DMS153 (cell line): ENCODE measurements around the gene MT1B.
"Not testable (repeated sequence)": the region's sequence is repeated elsewhere in the genome, so short reads cannot be mapped to it uniquely, and the experiment has no call there.

ENCODE experiments used
- DNase-seq: peaks from one replicate; lab custom pipeline; 2025; lab: John Stamatoyannopoulos, UW

Gene MT1B

GRCh38 chr16:56620339-56620897, 31.3 kb upstream of the MT1B start:
- DNase-seq, result no peak

GRCh38 chr16:56621665-56622445, 29.8 kb upstream of the MT1B start:
- not testable (repeated sequence) for DNase-seq

DNA sequence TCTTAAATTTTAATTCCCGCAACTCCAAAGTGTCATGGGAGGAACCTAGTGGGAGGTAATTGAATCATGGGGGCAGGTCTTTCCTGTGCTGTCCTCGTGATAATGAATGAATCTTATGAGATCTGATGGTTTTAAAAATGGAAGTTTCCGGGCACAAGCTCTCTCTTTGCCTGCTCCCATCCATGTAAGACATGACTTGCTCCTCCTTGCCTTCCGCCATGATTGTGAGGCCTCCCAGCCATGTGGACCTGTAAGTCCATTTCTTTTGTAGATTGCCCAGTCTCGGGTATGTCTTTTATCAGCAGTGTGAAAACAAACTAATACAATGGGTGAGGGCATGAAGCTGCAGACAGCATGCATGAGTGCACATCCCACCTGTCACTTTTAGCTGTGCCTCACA, 28.5 kb upstream of the MT1B start:
- DNase-seq, result not testable (repeated sequence)

DNA sequence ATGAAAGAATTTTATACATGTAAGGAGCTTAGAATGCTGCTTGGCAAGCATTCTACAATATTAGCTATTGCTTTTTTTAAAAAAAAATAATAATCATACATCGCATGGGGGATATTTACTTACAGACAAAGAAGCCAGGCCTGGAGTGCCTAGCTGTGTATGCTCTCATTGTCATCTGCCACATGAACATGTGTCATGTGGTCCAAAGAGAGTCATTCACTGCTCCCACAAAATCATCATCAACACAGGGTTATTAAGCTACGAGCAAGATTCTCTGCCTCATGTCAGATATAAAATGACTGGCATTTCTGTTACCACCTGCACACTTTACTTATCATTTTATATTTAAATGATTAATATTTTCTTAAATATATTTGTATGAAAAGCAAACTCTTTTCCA, 28.0 kb upstream of the MT1B start:
- no peak for DNase-seq

- DNase-seq, result peak; percentile 42
These were observed 26.3 kb upstream of the MT1B start, which contains the start of gene MT1E for GRCh38 chr16:56625140-56625942. Gene MT1E, plus strand, starts transcription at chr16:56625781. Its CDS starts 71 bp downstream, at chr16:56625852.

GRCh38 chr16:56625943-56626654, 25.6 kb upstream of the MT1B start:
- DNase-seq, result no peak

GRCh38 chr16:56626685-56627084, 25.0 kb upstream of the MT1B start:
- no peak for DNase-seq

DNA sequence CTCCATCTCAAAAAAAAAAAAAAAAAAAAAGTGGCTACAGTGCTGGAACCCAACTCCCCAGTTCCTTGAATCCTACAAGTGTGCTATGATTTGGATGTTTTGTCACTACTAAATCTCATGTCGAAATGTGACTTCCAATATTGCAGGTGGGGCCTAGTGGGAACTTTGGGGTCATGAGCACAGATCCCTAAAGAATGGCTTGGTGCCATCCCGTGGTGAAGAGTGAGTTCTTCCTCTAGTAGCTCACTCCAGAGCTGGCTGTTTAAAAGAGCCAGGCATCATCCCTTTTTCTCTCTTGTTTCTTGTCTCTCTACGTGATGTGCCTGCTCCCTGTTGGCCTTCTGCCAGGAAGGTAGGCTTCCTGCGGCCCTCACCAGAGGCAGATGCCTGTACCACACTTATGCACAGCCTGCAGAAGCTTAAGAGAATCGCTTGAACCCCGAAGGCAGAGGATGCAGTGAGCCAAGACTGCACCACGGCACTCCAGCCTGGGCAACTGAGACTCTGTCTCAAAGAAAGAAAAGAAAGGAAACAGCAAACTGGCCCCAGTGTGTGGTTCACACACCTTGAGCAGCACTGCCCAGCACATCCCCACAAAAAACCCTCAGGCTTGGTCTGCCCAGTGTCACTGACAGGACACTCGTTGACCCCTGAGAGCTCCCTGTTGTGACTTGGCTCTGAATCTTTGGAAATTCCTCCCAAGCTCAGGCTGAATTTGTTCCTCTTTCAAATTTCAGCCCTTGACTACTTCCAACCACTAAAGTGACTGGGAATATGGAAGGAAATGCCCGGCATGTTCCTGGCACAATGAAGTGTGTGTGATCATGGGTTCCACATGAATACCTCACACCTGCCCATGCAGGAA, 23.0 kb upstream of the MT1B start:
- no peak for DNase-seq

GRCh38 chr16:56629531-56629930, 22.2 kb upstream of the MT1B start:
- no peak for DNase-seq

- no peak for DNase-seq
These were observed 21.6 kb upstream of the MT1B start for GRCh38 chr16:56630134-56630533.

DNA sequence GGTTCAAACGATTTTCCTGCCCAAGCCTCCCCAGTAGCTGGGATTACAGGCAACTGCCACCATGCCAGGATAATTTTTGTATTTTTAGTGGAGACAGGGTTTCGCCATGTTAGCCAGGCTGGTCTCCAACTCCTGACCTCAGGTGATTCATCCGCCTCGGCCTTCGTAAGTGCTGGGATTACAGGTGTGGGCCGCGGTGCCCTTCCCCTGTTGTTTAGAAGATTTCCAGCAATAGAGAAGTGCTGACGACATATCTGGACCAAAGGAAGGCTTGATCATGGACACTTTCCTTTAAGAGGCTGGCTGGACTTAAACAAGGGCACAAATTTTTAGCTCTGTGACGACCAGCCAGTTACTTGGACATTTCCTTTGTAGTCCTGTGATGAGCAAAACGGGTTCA, 20.5 kb upstream of the MT1B start:
- DNase-seq, result no peak

GRCh38 chr16:56631832-56632155, 19.9 kb upstream of the MT1B start:
- DNase-seq, result no peak

- DNase-seq, result no peak
These were observed 19.4 kb upstream of the MT1B start, which contains the start of gene MT1M for GRCh38 chr16:56632156-56632847. Gene MT1M, plus strand, starts transcription at chr16:56632659. Its CDS starts 73 bp downstream, at chr16:56632732.

GRCh38 chr16:56632848-56633365, 18.8 kb upstream of the MT1B start:
- DNase-seq, result no peak

DNA sequence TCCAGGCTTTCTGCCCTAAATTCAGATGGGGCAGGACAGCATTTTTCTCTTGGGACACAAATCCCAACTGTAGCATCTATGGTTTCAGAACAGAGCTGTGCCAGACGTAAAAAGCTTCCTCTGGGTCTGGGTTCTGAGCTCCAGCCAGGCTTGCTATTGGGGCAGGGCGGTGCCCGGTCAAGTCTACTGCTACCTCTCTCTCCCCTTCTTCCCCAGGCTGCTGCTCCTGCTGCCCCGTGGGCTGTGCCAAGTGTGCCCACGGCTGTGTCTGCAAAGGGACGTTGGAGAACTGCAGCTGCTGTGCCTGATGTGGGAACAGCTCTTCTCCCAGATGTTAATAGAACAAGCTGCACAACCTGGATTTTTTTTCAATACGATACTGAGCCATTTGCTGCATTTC, 18.2 kb upstream of the MT1B start:
- DNase-seq, result no peak

DNA sequence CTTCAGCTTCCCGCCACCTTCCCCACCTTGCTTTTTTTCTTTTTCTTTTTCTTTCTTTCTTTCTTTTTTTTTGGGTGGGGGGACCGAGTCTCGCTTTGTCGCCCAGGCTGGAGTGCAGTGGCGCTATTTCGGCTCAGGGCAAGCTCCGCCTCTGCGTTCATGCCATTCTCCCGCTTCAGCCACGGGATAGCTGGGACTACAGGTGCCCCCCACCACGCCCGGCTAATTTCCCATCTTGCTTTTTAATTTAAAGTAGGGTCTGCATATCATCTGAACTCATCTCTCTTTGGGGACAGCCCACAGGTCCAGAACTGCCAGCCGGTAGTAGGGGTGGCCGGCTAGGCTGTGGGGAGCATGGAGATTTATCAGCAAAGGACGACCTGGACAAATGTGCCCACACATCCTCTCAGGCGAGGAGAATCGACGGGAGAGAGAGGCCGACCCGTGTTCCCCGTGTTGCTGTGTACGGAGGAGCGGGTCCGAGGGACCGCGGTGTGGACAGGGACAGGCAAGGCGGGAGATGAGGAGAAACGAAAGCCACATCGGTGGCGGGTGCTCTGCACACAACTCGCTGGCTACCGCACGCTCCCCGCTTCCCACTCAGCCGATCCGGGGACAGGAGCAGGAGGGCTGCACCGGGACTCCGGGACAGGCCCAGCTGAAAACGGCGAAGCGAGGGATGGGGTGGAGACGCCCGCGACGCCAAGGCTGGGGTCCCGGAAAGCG, 16.8 kb upstream of the MT1B start:
- DNase-seq, result no peak

DNA sequence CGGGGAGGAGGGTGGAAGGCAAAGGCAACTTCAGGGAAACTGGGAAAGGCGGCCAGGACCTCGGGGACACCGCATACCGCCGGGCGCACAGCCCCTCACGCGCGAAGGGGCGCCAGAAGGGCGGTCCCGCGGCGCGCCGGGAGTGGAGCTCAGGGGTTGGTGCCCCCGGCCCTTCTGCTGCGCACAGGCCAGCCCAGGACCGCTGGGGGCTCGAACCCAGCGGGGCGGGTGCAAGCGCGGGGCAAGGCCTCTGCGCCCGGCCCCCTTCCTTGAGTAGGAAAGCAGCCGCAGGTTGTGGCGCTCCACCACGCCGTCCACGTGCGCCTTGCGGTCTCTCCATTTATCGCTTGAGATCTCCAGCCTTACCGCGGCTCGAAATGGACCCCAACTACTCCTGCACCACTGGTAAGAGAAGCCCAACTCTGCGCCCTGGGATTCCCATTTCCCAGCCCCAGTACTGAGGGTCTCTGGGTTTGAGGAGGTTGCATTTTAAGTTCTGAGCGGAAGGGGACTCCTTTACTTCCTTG, 16.2 kb upstream of the MT1B start:
- DNase-seq, result no peak

DNA sequence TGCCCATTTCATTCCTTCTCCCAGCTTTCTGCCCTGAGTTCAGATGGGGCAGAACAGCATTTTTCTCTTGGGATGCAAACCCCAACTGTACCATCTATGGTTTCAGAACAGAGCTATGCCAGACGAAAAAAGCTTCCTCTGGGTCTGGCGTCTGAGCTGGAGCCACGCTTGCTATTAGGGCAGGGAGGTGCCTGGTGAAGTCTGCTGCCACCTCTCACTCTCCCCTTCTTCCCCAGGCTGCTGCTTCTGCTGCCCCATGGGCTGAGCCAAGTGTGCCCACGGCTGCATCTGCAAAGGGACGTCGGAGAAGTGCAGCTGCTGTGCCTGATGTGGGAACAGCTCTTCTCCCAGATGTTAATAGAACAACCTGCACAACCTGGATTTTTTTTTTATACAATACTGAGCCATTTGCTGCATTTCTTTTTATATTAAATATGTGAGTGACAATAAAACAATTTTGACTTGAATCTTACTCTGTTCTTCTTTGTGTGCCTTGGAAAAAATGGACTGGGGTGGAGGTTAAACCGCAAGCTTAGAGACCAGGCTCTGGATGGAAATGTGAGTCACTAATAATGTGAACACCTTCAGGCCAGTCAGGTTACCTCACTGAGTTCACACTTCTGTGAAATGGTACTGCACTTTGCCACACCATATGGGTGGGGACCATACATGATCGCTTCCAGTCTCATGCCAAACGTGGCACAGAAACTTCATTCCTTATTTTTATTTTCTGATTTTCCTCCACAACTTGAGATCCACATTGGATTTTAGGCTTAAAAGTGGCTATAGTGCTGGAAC, 14.9 kb upstream of the MT1B start:
- DNase-seq, result no peak
